PFSK-1 (cell line): ENCODE measurements around the gene ANO4.

Source experiments
- POLR2AphosphoS5 ChIP-seq: IDR thresholded peaks from 2 replicates; pipeline ENCODE4 v1.6.1; 2012; ENCODE audit warnings: low read depth, mild to moderate bottlenecking, control low read depth, low read length, moderate library complexity
- SIN3A ChIP-seq: IDR thresholded peaks from 2 replicates; pipeline ENCODE4 v1.6.1; 2012; ENCODE audit warnings: mild to moderate bottlenecking, low read length, moderate library complexity, borderline replicate concordance; ENCODE audit not compliant: insufficient read depth
- TF ChIP-seq, protein P1 (sequence below), 2 experiments: IDR thresholded peaks; 2 replicates each; pipeline versions ENCODE4 v1.6.1 to v1.8.0; 2011 to 2012; ENCODE audit warnings: low read depth in 2 of 2, low read length in 2 of 2, control low read depth in 1 of 2, inconsistent platforms in 1 of 2, mild to moderate bottlenecking in 1 of 2, moderate library complexity in 1 of 2; ENCODE audit not compliant: insufficient read depth in 1 of 2

- TF ChIP-seq POLR2AphosphoS5 (no peak), SIN3A (no peak)
- TF ChIP-seq, protein P1, sequence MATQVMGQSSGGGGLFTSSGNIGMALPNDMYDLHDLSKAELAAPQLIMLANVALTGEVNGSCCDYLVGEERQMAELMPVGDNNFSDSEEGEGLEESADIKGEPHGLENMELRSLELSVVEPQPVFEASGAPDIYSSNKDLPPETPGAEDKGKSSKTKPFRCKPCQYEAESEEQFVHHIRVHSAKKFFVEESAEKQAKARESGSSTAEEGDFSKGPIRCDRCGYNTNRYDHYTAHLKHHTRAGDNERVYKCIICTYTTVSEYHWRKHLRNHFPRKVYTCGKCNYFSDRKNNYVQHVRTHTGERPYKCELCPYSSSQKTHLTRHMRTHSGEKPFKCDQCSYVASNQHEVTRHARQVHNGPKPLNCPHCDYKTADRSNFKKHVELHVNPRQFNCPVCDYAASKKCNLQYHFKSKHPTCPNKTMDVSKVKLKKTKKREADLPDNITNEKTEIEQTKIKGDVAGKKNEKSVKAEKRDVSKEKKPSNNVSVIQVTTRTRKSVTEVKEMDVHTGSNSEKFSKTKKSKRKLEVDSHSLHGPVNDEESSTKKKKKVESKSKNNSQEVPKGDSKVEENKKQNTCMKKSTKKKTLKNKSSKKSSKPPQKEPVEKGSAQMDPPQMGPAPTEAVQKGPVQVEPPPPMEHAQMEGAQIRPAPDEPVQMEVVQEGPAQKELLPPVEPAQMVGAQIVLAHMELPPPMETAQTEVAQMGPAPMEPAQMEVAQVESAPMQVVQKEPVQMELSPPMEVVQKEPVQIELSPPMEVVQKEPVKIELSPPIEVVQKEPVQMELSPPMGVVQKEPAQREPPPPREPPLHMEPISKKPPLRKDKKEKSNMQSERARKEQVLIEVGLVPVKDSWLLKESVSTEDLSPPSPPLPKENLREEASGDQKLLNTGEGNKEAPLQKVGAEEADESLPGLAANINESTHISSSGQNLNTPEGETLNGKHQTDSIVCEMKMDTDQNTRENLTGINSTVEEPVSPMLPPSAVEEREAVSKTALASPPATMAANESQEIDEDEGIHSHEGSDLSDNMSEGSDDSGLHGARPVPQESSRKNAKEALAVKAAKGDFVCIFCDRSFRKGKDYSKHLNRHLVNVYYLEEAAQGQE (IDR thresholded peaks at IDR 0.05; ENCODE audit: insufficient read depth in 1 of 2, low read depth in 2 of 2, low read length in 2 of 2), result no peak
Observed at GRCh38 chr12:101051151-101051550, 256.6 kb downstream of the ANO4 start.
